WERI-Rb-1 (cell line): ENCODE data around the gene FN3K.

Source experiments
- DNase-seq: peaks from one replicate; pipeline ENCODE4 v3.0.0-alpha.2; 2020
- H3K27ac ChIP-seq: fragments of 250-450 bp; sonication (Bioruptor Pico); 2 replicates; pipeline ENCODE4 v1.5.1; 2020; ENCODE audit warnings: mild to moderate bottlenecking, moderate library complexity
- H3K27me3 ChIP-seq: fragments of 250-450 bp; sonication (Bioruptor Pico); 2 replicates; pipeline ENCODE4 v1.5.1; 2021; ENCODE audit warnings: mild to moderate bottlenecking, low read depth, moderate library complexity; ENCODE audit not compliant: insufficient read depth, severe bottlenecking
- H3K36me3 ChIP-seq: fragments of 250-450 bp; sonication (Bioruptor Pico); 2 replicates; pipeline ENCODE4 v1.5.1; 2020; ENCODE audit warnings: mild to moderate bottlenecking, moderate library complexity
- H3K4me3 ChIP-seq: 2 replicates; pipeline ENCODE4 v1.5.1; 2011; ENCODE audit warnings: low read depth, mild to moderate bottlenecking, control low read depth, low read length
- H3K9me3 ChIP-seq: fragments of 250-450 bp; sonication (Bioruptor Pico); 2 replicates; pipeline ENCODE4 v1.5.1; 2021; ENCODE audit warnings: mild to moderate bottlenecking, moderate library complexity; ENCODE audit not compliant: severe bottlenecking
- TF ChIP-seq, protein P1 (sequence below): IDR thresholded peaks from 2 replicates; pipeline ENCODE4 v1.5.1; 2011; ENCODE audit warnings: low read depth, mild to moderate bottlenecking, control low read depth, inconsistent platforms, low read length

The FN3K gene

DNA sequence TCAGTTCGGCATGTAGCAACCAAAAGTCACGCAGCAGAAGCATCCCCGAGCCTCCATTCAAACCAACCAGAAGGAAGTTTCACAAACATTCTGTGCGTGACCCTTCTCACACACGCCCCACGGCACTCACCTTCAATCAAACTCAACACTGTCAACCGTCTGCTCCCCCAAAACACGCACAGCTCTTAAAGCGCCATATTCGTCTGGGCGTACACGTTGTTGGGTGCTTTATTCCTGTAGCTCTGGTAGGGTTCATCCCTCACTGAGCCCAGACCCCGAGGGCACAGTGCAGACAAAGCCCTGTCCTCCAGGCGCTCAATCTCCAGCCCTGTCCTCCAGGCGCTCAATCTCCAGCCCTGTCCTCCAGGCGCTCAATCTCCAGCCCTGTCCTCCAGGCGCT, 39.2 kb upstream of the FN3K start:
- peaks cover 7% of the 10 kb centered on the region for H3K27me3 ChIP-seq
- peaks cover 16% of the 10 kb centered on the region for H3K9me3 ChIP-seq
- DNase-seq = no peak
- no peak overlapping the region for H3K27ac ChIP-seq
- H3K4me3 ChIP-seq = no peak overlapping the region
- TF ChIP-seq, protein P1, sequence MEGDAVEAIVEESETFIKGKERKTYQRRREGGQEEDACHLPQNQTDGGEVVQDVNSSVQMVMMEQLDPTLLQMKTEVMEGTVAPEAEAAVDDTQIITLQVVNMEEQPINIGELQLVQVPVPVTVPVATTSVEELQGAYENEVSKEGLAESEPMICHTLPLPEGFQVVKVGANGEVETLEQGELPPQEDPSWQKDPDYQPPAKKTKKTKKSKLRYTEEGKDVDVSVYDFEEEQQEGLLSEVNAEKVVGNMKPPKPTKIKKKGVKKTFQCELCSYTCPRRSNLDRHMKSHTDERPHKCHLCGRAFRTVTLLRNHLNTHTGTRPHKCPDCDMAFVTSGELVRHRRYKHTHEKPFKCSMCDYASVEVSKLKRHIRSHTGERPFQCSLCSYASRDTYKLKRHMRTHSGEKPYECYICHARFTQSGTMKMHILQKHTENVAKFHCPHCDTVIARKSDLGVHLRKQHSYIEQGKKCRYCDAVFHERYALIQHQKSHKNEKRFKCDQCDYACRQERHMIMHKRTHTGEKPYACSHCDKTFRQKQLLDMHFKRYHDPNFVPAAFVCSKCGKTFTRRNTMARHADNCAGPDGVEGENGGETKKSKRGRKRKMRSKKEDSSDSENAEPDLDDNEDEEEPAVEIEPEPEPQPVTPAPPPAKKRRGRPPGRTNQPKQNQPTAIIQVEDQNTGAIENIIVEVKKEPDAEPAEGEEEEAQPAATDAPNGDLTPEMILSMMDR = no peak
- peaks cover 15% of the 10 kb centered on the region for H3K36me3 ChIP-seq

DNA sequence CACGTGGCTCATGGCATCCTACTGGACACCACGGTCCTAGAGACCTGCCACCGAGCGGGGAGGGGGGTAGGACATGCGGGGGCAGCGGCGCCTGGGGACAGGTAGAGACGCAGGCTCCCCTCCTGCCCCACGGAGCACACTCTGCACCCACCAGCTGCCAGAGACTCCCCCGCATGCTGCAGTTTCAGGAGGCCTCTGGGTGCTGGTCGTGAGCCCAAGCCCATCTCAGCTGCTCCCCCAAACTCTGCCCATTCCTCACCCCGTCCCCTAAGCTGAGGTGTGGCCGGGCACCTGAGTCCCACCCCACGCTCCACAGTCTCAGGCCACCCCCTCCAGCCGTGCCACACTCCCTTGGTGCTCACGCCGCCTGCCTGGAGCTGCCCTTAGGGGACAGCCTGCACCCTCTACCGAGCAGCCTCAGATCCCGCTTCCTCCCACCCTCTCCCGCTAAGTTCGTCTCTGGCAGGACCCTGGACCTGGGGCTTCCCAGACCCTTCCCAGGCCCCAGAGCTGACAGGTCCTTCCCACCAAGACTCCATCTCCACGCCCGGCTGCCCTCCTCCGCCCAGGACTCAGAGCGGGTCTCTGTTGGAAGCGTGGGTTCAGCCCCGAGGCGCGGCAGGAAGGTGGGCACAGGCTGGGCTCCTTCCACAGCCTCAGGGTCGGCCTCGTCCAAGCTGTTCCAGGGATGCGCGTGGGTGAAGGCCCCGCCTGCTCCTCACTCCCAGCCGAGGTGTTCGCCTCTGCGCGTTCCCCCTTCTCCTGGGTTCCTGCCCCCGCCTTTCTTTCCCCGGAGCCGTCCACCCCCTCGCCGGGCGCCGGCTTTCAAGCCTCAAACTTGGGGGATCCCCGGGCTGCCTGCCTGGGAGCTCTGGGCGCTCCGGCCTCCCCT, 38.3 kb upstream of the FN3K start:
- TF ChIP-seq, protein P1 = no peak
- Histone ChIP-seq H3K27me3 (peaks cover 7% of the 10 kb centered on the region), H3K27ac (no peak overlapping the region), H3K36me3 (peaks cover 11% of the 10 kb centered on the region), H3K4me3 (peak overlapping the region; percentile 71), H3K9me3 (peaks cover 16% of the 10 kb centered on the region)
- DNase-seq = no peak

DNA sequence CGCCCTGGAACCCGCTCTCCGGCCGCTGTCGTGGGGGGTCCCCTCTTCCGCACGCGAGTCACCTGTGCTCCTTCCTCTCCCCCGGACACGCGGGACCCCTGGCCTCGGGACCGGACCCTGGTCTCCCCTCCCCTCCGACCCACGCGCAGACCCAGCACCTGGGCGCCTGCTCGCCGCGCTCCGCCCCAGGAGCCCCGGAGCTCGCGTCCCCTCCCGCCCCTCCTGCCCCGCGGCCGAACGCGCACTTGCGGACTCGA, 37.7 kb upstream of the FN3K start:
- DNase-seq = no peak
- Histone ChIP-seq H3K36me3 (peaks cover 11% of the 10 kb centered on the region), H3K27me3 (peaks cover 7% of the 10 kb centered on the region), H3K4me3 (peak overlapping the region; percentile 71), H3K27ac (no peak overlapping the region), H3K9me3 (peaks cover 16% of the 10 kb centered on the region)
- TF ChIP-seq, protein P1 = no peak

DNA sequence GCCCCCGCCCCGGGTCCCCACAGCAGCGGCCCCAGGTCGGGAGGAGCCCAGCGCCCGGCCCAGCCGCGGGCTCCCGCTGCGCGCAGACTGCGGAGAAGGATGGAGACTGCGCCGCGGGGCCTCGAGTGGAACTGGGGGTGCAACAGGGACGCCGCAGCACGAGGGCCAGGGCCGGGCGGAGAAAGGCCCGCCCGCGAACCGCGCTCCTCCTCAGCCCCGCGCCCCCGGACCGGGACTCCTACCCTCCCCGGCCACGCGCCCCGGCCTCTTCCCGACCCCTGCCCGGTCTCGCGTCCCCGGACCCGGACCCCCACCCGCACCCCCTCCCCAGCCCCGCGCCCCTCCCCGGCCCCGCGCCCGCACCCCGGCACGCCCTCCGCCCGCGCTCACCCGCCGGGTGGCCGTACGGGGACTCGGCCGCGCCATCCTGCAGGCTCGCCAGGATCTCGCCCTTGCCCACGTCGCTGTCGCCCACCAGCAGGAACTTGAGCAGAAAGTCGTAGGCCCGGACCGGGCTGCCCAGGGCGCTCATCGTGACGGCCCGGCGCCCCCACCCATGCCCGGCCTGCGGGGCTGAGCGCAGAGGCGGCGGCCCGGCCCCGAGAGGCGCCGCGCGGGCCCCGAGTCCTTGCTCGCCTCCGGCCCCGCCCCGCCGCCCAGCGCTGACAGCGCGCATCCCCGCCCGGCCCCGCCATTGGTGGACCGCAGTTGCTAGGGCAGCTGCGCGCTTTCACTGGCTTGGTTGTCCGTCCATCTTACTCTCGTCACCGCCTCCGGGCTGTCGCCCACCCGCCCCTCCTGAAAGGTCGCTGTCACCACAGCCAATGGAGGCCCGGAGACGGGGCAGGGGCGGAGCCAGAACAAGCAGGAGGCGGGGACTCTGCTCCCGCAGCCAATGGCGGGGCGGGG, 37.1 kb upstream of the FN3K start, which contains the start of gene RAB40B:
TSS of gene RAB40B (minus strand) at position 634 of the 909 bp plus-strand sequence. CDS start at position 532, 102 bp downstream.
- H3K4me3 ChIP-seq = peak within 1 kb of the TSS; percentile 89
- peak; percentile 100 for DNase-seq
- TF ChIP-seq, protein P1 = no peak
- peaks cover 16% of the 10 kb centered on the region for H3K9me3 ChIP-seq
- 0 out of 2 replicates have a peak within 1 kb of the TSS, but pooled peaks have one; percentile 33 for H3K27ac ChIP-seq
- peaks cover 7% of the 10 kb centered on the region for H3K27me3 ChIP-seq
- H3K36me3 ChIP-seq = peaks cover 11% of the 10 kb centered on the region

DNA sequence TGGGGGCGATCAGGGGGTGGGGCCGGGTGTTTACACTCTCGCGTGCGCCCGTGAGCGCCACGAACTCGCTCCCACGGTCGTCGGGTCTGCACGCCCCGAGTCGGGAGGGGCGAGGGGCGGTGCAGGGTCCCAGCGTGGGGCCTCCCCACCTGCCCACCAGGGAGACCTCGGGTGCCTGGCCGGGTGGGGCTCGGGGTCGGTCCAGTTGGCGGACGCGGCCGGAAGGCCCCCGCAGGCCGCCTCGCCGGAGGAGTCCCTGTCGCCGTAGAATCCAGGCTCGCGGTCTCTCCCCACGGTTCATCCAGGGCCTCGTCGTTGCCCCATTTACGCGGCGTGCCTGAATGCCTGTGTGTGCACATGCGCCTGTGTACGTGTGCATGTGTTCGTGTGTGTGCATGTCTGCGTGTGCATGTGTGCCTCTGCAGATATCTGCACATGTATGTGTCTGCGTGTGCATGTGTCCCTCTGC, 36.4 kb upstream of the FN3K start:
- Histone ChIP-seq H3K9me3 (peaks cover 16% of the 10 kb centered on the region), H3K4me3 (peak overlapping the region; percentile 89), H3K36me3 (peaks cover 11% of the 10 kb centered on the region), H3K27me3 (peaks cover 7% of the 10 kb centered on the region), H3K27ac (0 out of 2 replicates have a peak overlapping the region, but pooled peaks have one; percentile 33)
- TF ChIP-seq, protein P1 = no peak
- DNase-seq = no peak
